ENCODE measurements around the gene THBS2.
"Not testable (repeated sequence)": the region's sequence is repeated elsewhere in the genome, so short reads cannot be mapped to it uniquely, and the experiment has no call there.

THBS2 gene

GRCh38 chr6:169253337-169254238 is at the start of gene THBS2:
THBS2 (minus strand) TSS chr6:169253846; CDS start chr6:169250784, 3,062 bp downstream.
- DNase-seq (ENCODE audit: low read depth in 1 of 2, low spot score in 1 of 2), result no peak

GRCh38 chr6:169302716-169303115 is 49.1 kb upstream of the THBS2 start:
- DNase-seq (ENCODE audit: low read depth in 1 of 2, low spot score in 1 of 2), result no peak

DNA sequence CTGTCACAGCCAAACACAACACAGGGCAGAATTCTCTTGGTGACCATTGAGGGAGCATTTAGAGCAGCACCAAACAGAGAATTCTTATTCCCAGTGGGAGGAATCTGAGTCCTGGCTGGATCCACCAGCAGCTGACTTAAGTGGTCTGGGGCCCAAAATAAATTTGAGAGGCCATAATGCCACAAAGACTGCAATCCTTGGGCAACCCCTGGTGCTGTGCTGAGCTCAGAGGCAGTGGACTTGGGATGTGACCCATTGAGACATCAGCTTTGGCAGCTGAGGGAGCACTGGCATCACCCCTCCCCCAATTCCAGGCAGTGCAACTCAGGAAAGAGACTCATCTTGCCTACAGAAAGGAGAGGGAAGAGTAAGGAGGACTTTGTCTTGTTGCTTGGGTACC is 48.6 kb upstream of the THBS2 start:
- DNase-seq (ENCODE audit: low read depth in 1 of 2, low spot score in 1 of 2), result no peak

- no peak for DNase-seq (ENCODE audit: low read depth in 1 of 2, low spot score in 1 of 2)
Measured at GRCh38 chr6:169300916-169301315, 47.3 kb upstream of the THBS2 start.

GRCh38 chr6:169298626-169299025 is 45.0 kb upstream of the THBS2 start:
- DNase-seq (ENCODE audit: low read depth in 1 of 2, low spot score in 1 of 2), result not testable (repeated sequence)

DNA sequence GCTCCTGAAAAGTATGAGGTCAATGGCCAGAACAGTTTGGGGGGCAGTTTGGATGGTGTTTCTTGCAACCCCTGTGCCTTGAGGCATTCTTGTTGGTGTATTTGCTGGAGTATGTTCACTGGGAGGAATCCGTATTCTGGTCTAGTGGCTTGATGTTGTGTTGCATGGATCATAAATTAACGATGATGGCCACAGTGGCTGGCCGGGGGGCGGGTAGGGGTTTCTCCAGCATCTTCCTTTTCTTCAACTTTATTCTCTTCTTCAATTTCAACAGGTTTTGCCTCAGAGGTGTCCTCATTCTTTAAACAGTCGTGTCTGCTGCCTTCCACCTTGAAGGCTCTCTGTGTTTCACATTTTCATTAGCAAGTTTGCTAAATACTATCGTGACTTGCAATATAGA is 43.0 kb upstream of the THBS2 start:
- no peak for DNase-seq (ENCODE audit: low read depth in 1 of 2, low spot score in 1 of 2)

DNA sequence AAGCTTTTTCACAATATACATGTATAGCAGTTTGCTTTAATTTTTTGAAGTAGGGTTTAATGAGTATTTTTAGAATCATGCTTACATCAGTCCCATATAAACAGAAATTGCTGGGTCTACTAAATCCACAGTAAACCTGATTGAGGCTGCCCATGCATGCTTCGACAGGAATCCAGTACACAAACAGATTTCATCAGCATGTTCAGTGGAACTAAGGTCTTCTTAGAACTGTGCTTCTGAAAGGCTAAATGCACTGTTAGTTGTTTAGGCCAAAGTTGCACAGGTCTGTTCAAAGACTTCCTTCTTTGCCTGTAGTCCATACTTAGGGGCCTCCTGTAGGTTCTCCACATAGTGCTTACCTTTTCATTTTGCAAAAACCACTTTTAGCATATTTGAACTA is 42.5 kb upstream of the THBS2 start:
- no peak for DNase-seq (ENCODE audit: low read depth in 1 of 2, low spot score in 1 of 2)

DNA sequence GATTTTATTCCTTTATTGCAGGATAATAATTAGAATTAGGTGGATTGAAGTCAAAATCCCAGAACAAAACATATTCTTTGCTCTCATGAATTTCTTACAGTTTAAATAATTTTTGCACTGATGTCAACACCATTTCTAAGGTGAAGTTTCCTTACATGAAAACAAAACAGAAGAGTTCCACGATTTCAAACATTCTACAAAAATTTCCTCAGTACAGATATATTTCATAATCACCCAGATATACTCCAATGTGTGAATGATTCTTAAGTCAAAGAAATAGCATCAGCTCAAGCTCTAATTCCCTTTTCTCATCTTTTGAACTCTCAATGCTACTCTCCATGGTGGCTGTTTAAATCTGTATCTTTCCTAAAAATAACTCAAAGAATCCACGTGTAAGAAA is 39.5 kb upstream of the THBS2 start:
- no peak for DNase-seq (ENCODE audit: low read depth in 1 of 2, low spot score in 1 of 2)

GRCh38 chr6:169292338-169293124 is 38.9 kb upstream of the THBS2 start:
- no peak for DNase-seq (ENCODE audit: low read depth in 1 of 2, low spot score in 1 of 2)

- DNase-seq (ENCODE audit: low read depth in 1 of 2, low spot score in 1 of 2), result no peak
Measured at GRCh38 chr6:169291646-169292337, 38.1 kb upstream of the THBS2 start.

DNA sequence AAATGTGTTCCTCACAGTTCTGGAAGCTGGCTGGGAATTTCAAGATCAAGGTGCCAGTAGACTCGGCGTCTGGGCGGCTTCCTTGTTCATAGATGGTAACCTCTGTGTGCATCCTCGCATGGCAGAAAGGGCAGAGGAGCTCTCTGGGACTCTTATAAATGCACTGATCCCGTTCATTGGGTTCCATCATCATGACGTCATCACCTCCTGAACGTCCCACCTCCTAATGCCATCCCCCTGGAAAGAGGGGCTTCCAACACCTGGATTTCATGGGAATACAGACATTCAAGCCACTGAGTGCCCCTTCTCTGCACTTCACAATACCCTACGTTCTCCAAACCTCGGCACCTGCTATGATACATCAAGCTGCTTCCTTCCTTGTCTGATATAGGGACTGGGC is 37.5 kb upstream of the THBS2 start:
- DNase-seq (ENCODE audit: low read depth in 1 of 2, low spot score in 1 of 2), result no peak

GRCh38 chr6:169289619-169290339 is 36.1 kb upstream of the THBS2 start:
- no peak for DNase-seq (ENCODE audit: low read depth in 1 of 2, low spot score in 1 of 2)

- no peak for DNase-seq (ENCODE audit: low read depth in 1 of 2, low spot score in 1 of 2)
Measured at GRCh38 chr6:169289257-169289618, 35.6 kb upstream of the THBS2 start.

DNA sequence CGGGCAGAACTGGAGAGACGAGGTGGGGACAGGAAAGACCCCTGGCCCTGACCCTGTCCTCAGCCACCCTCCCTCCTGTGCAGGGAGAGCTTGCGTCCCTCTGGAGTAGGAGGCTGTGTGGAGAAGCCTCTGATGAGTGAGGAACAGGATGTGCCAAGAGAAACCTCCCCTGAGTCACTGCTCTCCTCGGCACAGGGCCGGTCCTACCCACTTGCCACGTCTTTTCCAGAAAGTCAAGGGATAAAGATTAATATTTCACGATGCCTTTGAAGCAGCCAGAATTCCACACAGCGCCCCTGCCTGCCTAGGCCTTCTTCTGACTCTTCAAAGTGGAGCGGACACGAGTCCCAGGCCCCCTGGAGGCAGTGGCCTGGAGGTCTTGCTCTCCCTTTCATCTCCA is 34.9 kb upstream of the THBS2 start:
- no peak for DNase-seq (ENCODE audit: low read depth in 1 of 2, low spot score in 1 of 2)

DNA sequence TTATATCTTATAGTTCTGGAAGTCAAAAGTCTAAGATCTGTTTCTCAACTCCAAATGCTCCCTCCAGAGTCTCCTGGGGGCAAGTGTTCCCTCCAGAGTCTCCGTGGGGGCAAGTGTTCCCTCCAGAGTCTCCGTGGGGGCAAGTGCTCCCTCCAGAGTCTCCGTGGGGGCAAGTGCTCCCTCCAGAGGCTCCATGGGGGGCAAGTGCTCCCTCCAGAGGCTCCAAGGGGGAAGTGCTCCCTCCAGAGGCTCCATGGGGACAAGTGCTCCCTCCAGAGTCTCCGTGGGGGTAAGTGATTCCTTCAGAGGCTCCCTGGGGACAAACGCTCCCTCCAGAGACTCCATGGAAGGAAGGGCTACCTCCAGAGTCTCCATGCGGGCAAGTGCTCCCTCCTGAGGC is 34.0 kb upstream of the THBS2 start:
- DNase-seq (ENCODE audit: low read depth in 1 of 2, low spot score in 1 of 2), result no peak

DNA sequence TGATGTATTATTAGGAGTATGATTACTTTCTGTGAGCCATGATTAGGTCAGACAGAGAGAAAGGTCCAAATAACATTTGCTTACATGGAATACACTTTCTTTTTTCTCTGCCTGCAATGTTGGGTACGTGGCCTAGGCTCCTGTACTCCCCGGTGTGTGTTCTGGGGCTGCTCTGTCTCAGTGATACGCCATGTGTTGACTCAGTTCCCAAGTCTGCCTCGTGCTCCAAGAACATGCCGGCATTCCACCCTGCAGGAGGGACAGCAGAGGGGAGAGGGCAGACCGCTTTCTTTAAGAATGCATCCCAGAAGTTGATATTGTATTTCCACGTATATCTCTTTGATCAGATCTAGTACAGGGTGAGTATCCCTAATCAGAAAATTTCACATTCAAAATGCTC is 33.3 kb upstream of the THBS2 start:
- no peak for DNase-seq (ENCODE audit: low read depth in 1 of 2, low spot score in 1 of 2)

- no peak for DNase-seq (ENCODE audit: low read depth in 1 of 2, low spot score in 1 of 2)
Measured at GRCh38 chr6:169285165-169285564, 31.5 kb upstream of the THBS2 start.

GRCh38 chr6:169283924-169284323 is 30.3 kb upstream of the THBS2 start:
- DNase-seq (ENCODE audit: low read depth in 1 of 2, low spot score in 1 of 2), result no peak

DNA sequence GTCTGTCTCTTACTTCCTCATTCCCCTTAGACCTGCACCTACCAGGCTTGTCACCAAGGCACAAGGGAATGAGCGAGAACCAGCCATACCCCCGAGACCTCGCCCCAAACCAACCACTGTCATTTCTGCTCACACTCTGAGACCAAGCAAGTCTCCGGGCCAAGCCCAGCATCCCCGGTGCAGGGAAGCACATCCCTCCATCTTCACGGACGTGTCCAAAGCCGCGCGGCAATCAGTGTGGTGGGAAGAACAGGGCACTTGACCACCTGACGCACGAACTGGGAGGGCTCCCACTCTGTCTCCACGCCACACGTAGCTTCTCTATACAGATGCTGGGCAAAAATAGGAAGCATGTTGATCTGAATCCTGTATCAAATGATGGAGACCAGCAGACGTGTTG is 28.4 kb upstream of the THBS2 start:
- DNase-seq (ENCODE audit: low read depth in 1 of 2, low spot score in 1 of 2), result no peak

DNA sequence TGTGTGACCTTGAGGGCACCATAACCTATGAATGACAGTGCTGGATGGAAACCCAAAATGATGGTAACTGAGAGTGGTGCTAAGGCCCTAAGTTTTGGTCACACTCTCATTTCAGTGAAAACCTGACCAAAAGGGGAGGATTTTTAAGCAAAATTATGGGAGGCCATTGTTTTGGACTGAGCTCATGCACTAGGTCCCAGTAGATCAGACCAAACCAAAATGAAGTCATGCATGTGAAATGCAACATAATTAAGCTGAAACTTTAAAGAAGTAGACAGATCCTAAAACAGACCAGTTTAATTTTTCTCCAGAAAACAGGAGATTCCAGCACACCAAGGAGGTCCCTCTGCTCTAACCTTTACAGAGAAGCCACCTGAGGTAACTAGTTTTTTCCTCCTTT is 24.0 kb upstream of the THBS2 start:
- DNase-seq (ENCODE audit: low read depth in 1 of 2, low spot score in 1 of 2), result no peak

DNA sequence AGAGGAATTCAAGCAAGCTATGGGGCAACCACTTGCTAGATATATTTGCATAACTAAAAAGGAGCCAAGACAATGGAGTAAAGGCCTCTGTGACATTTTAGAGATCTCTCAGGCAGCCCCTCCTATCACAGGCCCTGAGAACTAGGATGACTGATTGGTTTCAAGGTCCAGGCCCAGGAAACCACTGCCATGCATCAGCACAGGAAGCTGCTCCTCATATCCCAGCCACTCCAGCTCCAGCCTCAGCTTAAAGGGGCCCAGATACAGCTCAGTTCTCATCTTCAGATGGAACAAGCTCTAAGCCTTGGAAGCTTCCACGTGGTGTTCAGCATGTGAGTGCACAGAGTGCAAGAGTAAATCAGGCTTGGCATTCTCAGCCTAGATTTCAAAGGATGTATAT is 21.1 kb upstream of the THBS2 start:
- DNase-seq (ENCODE audit: low read depth in 1 of 2, low spot score in 1 of 2), result no peak
